Measurements from ENCODE around the gene GRAMD2A.

- TF ChIP-seq EZH2 (IDR thresholded peaks at IDR 0.05; ENCODE audit: insufficient read depth, poor library complexity, severe bottlenecking) (no peak), EZH2phosphoT487 (IDR thresholded peaks at IDR 0.05; ENCODE audit: insufficient read depth, low read depth) (no peak)
Observed at GRCh38 chr15:72236381-72237003, 38.9 kb upstream of the GRAMD2A start.

Measured in GM23248 (cell line).